CD4-positive, alpha-beta T cell treated with Interleukin-4 for 1 hour (primary cell): ENCODE results near the gene CCDC116.
"Not testable (repeated sequence)": the region's sequence is repeated elsewhere in the genome, so short reads cannot be mapped to it uniquely, and the experiment has no call there.

Experiments used
- DNase-seq, 2 donors: peaks; one replicate each; pipeline ENCODE4 v3.0.0-alpha.2; 2020 to 2022

The CCDC116 gene

GRCh38 chr22:21652547-21653545 is 20.3 kb downstream of the CCDC116 start:
- DNase-seq, result no peak

- DNase-seq, result no peak
Measured at GRCh38 chr22:21657020-21657359, 24.4 kb downstream of the CCDC116 start.

- DNase-seq, result peak; percentile 75 to 82
Measured at GRCh38 chr22:21657360-21658032, 24.9 kb downstream of the CCDC116 start.

- DNase-seq, result no peak
Measured at GRCh38 chr22:21659864-21660525, 27.4 kb downstream of the CCDC116 start.

GRCh38 chr22:21660904-21661303 is 28.3 kb downstream of the CCDC116 start:
- DNase-seq, result no peak

- no peak for DNase-seq
Measured at GRCh38 chr22:21661991-21662390, 29.4 kb downstream of the CCDC116 start.

- no peak for DNase-seq
Measured at GRCh38 chr22:21663738-21664137, 31.2 kb downstream of the CCDC116 start.

GRCh38 chr22:21665047-21665851 is 32.7 kb downstream of the CCDC116 start:
- DNase-seq, result no peak

GRCh38 chr22:21666786-21667185 is 34.2 kb downstream of the CCDC116 start:
- no peak for DNase-seq

- no peak for DNase-seq
Measured at GRCh38 chr22:21669026-21669425, 36.5 kb downstream of the CCDC116 start.

GRCh38 chr22:21672107-21672629 is 39.6 kb downstream of the CCDC116 start:
- DNase-seq, result no peak

GRCh38 chr22:21673534-21674321 is 41.2 kb downstream of the CCDC116 start:
- DNase-seq, result no peak

GRCh38 chr22:21674638-21675245 is 42.2 kb downstream of the CCDC116 start:
- DNase-seq, result no peak

GRCh38 chr22:21677606-21678443 is 45.3 kb downstream of the CCDC116 start:
- no peak for DNase-seq

- DNase-seq, result not testable (repeated sequence)
Measured at GRCh38 chr22:21678842-21679241, 46.3 kb downstream of the CCDC116 start.

GRCh38 chr22:21679383-21679782 is 46.8 kb downstream of the CCDC116 start:
- no peak for DNase-seq

- DNase-seq, result no peak
Measured at GRCh38 chr22:21680830-21681565, 48.4 kb downstream of the CCDC116 start.

- DNase-seq, result no peak
Measured at GRCh38 chr22:21681566-21682370, 49.2 kb downstream of the CCDC116 start.
